HL-60 (cell line): ENCODE measurements around the gene BMAL1.

ENCODE experiments used
- DNase-seq, 2 experiments: peaks; one replicate each; pipeline ENCODE4 v3.0.0-alpha.2; 2010 to 2020; ENCODE audit warnings: low read depth in 1 of 2, low spot score in 1 of 2
- H3K27ac ChIP-seq: fragments of 250-450 bp; sonication (Bioruptor Pico); replicated peaks from 2 replicates; pipeline ENCODE4 v1.5.1; 2020; ENCODE audit warnings: mild to moderate bottlenecking, moderate library complexity
- H3K27me3 ChIP-seq: fragments of 250-450 bp; sonication (Bioruptor Pico); 2 replicates; pipeline ENCODE4 v1.5.1; 2021; ENCODE audit warnings: mild to moderate bottlenecking, moderate library complexity; ENCODE audit not compliant: insufficient read depth, poor library complexity, severe bottlenecking
- H3K4me3 ChIP-seq: replicated peaks from 2 replicates; pipeline ENCODE4 v1.5.1; 2011; ENCODE audit warnings: mild to moderate bottlenecking, control low read depth, low read length; ENCODE audit not compliant: insufficient read depth
- GABPA ChIP-seq: IDR thresholded peaks from 2 replicates; pipeline ENCODE4 v1.6.1; 2012; ENCODE audit warnings: low read depth
- POLR2AphosphoS5 ChIP-seq: IDR thresholded peaks from 2 replicates; pipeline ENCODE4 v1.6.1; 2012; ENCODE audit warnings: low read depth
- SPI1 ChIP-seq: IDR thresholded peaks from 2 replicates; pipeline ENCODE4 v1.6.1; 2012; ENCODE audit warnings: low read depth, mild to moderate bottlenecking, borderline replicate concordance
- TF ChIP-seq, protein P1 (sequence below): IDR thresholded peaks from 2 replicates; pipeline ENCODE4 v1.6.1; 2012; ENCODE audit warnings: low read depth; ENCODE audit not compliant: insufficient replicate concordance
- TF ChIP-seq, protein P2 (sequence below): IDR thresholded peaks from one replicate; pipeline ENCODE4 v1.5.1; 2011; ENCODE audit warnings: low read length, control low read depth, inconsistent platforms; ENCODE audit not compliant: insufficient read depth

Gene BMAL1

GRCh38 chr11:13304655-13305335 lies 27.2 kb downstream of the BMAL1 start:
- no peak; the same call in 1 of the 2 replicates for TF ChIP-seq SPI1
- no peak for TF ChIP-seq POLR2AphosphoS5
- TF ChIP-seq, protein P1, sequence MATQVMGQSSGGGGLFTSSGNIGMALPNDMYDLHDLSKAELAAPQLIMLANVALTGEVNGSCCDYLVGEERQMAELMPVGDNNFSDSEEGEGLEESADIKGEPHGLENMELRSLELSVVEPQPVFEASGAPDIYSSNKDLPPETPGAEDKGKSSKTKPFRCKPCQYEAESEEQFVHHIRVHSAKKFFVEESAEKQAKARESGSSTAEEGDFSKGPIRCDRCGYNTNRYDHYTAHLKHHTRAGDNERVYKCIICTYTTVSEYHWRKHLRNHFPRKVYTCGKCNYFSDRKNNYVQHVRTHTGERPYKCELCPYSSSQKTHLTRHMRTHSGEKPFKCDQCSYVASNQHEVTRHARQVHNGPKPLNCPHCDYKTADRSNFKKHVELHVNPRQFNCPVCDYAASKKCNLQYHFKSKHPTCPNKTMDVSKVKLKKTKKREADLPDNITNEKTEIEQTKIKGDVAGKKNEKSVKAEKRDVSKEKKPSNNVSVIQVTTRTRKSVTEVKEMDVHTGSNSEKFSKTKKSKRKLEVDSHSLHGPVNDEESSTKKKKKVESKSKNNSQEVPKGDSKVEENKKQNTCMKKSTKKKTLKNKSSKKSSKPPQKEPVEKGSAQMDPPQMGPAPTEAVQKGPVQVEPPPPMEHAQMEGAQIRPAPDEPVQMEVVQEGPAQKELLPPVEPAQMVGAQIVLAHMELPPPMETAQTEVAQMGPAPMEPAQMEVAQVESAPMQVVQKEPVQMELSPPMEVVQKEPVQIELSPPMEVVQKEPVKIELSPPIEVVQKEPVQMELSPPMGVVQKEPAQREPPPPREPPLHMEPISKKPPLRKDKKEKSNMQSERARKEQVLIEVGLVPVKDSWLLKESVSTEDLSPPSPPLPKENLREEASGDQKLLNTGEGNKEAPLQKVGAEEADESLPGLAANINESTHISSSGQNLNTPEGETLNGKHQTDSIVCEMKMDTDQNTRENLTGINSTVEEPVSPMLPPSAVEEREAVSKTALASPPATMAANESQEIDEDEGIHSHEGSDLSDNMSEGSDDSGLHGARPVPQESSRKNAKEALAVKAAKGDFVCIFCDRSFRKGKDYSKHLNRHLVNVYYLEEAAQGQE, result no peak
- no peak overlapping the region for H3K4me3 ChIP-seq
- H3K27ac ChIP-seq, result peak overlapping the region; percentile 57; the same call in 1 of the 2 replicates

GRCh38 chr11:13308704-13309103 lies 31.1 kb downstream of the BMAL1 start:
- DNase-seq, result no peak
- no peak overlapping the region for H3K4me3 ChIP-seq
- H3K27me3 ChIP-seq, result no peaks in the 10 kb centered on the region
- no peak overlapping the region for H3K27ac ChIP-seq
- no peak for TF ChIP-seq GABPA

More at GRCh38 chr11:13304655-13305335, 27.2 kb downstream of the BMAL1 start:
- no peaks in the 10 kb centered on the region for H3K27me3 ChIP-seq
- DNase-seq, result peak in 1 of 2 experiments; percentile 46

DNA sequence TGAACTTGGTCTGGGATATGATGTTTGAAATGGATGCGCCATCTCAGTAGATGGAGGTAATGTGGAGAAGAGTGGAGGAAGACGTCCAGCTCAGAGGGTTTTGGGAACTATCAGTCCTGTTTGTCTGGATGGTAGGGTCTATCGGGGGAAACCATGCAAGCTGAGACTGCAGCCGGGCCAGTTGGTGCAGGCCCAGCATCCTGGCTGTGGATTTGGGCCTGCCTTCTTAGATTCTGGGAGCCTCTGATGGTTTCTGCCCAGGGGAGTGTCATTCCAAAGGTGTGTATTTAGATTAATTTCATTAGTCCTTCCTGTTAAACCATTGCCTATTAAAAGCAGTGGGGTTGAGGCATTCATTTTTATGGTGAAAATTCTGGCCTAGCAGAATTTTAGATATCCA lies 31.6 kb downstream of the BMAL1 start:
- H3K27ac ChIP-seq, result no peak overlapping the region
- no peaks in the 10 kb centered on the region for H3K27me3 ChIP-seq
- TF ChIP-seq, protein P2, sequence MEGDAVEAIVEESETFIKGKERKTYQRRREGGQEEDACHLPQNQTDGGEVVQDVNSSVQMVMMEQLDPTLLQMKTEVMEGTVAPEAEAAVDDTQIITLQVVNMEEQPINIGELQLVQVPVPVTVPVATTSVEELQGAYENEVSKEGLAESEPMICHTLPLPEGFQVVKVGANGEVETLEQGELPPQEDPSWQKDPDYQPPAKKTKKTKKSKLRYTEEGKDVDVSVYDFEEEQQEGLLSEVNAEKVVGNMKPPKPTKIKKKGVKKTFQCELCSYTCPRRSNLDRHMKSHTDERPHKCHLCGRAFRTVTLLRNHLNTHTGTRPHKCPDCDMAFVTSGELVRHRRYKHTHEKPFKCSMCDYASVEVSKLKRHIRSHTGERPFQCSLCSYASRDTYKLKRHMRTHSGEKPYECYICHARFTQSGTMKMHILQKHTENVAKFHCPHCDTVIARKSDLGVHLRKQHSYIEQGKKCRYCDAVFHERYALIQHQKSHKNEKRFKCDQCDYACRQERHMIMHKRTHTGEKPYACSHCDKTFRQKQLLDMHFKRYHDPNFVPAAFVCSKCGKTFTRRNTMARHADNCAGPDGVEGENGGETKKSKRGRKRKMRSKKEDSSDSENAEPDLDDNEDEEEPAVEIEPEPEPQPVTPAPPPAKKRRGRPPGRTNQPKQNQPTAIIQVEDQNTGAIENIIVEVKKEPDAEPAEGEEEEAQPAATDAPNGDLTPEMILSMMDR, result no peak
- no peak for TF ChIP-seq GABPA
- TF ChIP-seq, protein P1, result no peak
- TF ChIP-seq POLR2AphosphoS5, result no peak
- no peak for TF ChIP-seq SPI1
- no peak overlapping the region for H3K4me3 ChIP-seq
- DNase-seq, result no peak

GRCh38 chr11:13310443-13310842 lies 32.9 kb downstream of the BMAL1 start:
- no peak overlapping the region for H3K27ac ChIP-seq
- no peak for DNase-seq
- TF ChIP-seq POLR2AphosphoS5, result no peak
- TF ChIP-seq, protein P1, result no peak
- no peak for TF ChIP-seq SPI1
- TF ChIP-seq GABPA, result no peak
- TF ChIP-seq, protein P2, result no peak

More at GRCh38 chr11:13310443-13310842, 32.9 kb downstream of the BMAL1 start:
- Histone ChIP-seq H3K4me3 (no peak overlapping the region), H3K27me3 (no peaks in the 10 kb centered on the region)
